Measurements from ENCODE around the gene IGF2BP2. TPM values are rescaled to one million over a fixed set of nuclear protein-coding genes. Genes with fewer than 3 reads are reported as not detected.
"Not testable (repeated sequence)": the region's sequence is repeated elsewhere in the genome, so short reads cannot be mapped to it uniquely, and the experiment has no call there.

IGF2BP2 gene
- total and polyA plus RNA-seq, 2 of the 4 experiments (the other 2 are of a cell fraction): 23.4 to 88.2 TPM

DNA sequence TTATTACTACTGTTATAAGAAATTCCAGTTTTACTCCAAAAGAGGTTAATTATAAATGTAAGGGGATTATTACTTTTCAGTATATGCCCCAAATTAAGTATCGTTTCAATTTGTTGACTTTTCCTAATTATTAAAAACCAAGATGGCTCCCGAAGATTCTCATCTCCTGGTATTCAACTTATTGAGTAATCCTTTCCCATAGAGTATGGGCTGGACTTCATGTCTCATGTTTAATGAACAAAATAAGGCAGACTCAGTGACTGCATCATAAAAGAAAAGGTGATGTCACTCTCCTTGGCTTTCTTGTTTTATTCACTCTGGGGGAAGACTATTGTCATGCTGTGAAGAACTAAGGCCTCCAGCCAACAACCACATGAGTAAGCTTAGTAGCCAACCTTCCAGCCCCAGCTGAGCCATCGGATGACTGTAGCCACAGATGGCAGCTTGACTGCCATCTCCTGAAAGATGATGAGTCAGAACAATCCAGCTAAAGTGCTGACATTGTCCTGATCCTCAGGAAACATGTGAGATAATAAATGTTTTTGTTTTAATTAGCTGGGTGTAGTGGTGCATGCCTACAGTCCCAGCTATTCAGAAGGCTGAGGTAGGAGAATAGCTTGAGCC, 17.3 kb downstream of the IGF2BP2 start:
- H3K14ac ChIP-seq (replicated peaks; ENCODE audit: low read depth, low read length): no peak overlapping the region
- intact Hi-C loops (cut with micrococcal nuclease): loop anchor here (2.0 kb wide), 1 partner anchor 39 kb away; no protein-coding TSS in a partner anchor
- BruUV-seq (replicated peaks): no TSS peak
- WGBS, 2 experiments (ENCODE audit: extremely low coverage in 2 of 2, insufficient read length in 1 of 2): 0% methylated on average over 1 of the region's 3 CpGs; no CpG with 5 or more reads in 1 of the 2 experiments
- peaks cover 10% of the 10 kb centered on the region for H3K4me1 ChIP-seq (ENCODE audit: control insufficient read depth, insufficient read depth, low read length)
- H3K79me1 ChIP-seq (ENCODE audit: low read depth in 1 of 2, low read length in 2 of 2): peaks cover 0 to 48% of the 10 kb centered on the region in 2 experiments
- H2BK20ac ChIP-seq (ENCODE audit: low read depth, low read length): no peak overlapping the region
- no peak overlapping the region for H2BK15ac ChIP-seq (ENCODE audit: low read depth, low read length)
- H3K23ac ChIP-seq (ENCODE audit: low read depth, low read length): no peak overlapping the region
- peaks cover 85% of the 10 kb centered on the region for H4K20me1 ChIP-seq (ENCODE audit: insufficient read depth, low read length)
- ATAC-seq (ENCODE audit: low read depth): peak; percentile 57; the same call in 1 of the 2 replicates
- no peak overlapping the region for H3K4me2 ChIP-seq (ENCODE audit: low read depth, low read length)
- in situ Hi-C loops (cut with MboI; ENCODE audit: low sequenced_read_pairs): no loop called here
- 0 out of 2 replicates have a peak, but pooled peaks cover 4% of the 10 kb centered on the region for H3K36me3 ChIP-seq (ENCODE audit: control insufficient read depth, insufficient read depth, low read length)
- dilution Hi-C loops (cut with HindIII; ENCODE audit: low sequenced_read_pairs, unreplicated experiment): no loop called here
- no peak overlapping the region for H2BK5ac ChIP-seq (ENCODE audit: low read depth, low read length, poor library complexity, severe bottlenecking)
- DNase-seq: peak; percentile 94
- ChIA-PET CTCF (interaction anchor here (0.9 kb wide), 1 partner anchor 44 kb away, joined by 8 read pairs; no protein-coding TSS in a partner anchor), POLR2A (ENCODE audit: unreplicated experiment) (no interaction called here)
- H3K27me3 ChIP-seq (ENCODE audit: control insufficient read depth, insufficient read depth, low read length): no peaks in the 10 kb centered on the region
- H3K9me1 ChIP-seq (ENCODE audit: insufficient read depth, low read length): peaks cover 11% of the 10 kb centered on the region
- no peak overlapping the region for H2AFZ ChIP-seq (replicated peaks; ENCODE audit: low read length, poor library complexity)
- H2AK9ac ChIP-seq (replicated peaks; ENCODE audit: low read depth, low read length, poor library complexity): no peak overlapping the region
- no peak overlapping the region for H3K4ac ChIP-seq (ENCODE audit: low read depth, low read length)
- no peak overlapping the region for H3K4me3 ChIP-seq (ENCODE audit: insufficient read depth, low read depth, low read length)
- H3K18ac ChIP-seq (ENCODE audit: low read depth, low read length): no peak overlapping the region
- TF ChIP-seq CEBPB (IDR thresholded peaks at IDR 0.05; ENCODE audit: low read depth, low read length): peak; percentile 65
- TF ChIP-seq NFE2L2 (IDR thresholded peaks at IDR 0.05; ENCODE audit: low read depth, low read length): 0 out of 2 replicates have a peak, but pooled peaks have one; percentile 37
- no peak for TF ChIP-seq MAZ (IDR thresholded peaks at IDR 0.05; ENCODE audit: borderline replicate concordance, low read depth, low read length)
- peak; percentile 94 for TF ChIP-seq RCOR1 (IDR thresholded peaks at IDR 0.05; ENCODE audit: insufficient replicate concordance, low read length)
- TF ChIP-seq FOS (IDR thresholded peaks at IDR 0.05; ENCODE audit: low read depth, low read length): peak; percentile 53; the same call in 1 of the 2 replicates
- peak; percentile 91 for TF ChIP-seq MAFK (IDR thresholded peaks at IDR 0.05; ENCODE audit: low read depth, low read length)
- TF ChIP-seq, protein P1, sequence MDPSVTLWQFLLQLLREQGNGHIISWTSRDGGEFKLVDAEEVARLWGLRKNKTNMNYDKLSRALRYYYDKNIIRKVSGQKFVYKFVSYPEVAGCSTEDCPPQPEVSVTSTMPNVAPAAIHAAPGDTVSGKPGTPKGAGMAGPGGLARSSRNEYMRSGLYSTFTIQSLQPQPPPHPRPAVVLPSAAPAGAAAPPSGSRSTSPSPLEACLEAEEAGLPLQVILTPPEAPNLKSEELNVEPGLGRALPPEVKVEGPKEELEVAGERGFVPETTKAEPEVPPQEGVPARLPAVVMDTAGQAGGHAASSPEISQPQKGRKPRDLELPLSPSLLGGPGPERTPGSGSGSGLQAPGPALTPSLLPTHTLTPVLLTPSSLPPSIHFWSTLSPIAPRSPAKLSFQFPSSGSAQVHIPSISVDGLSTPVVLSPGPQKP (IDR thresholded peaks at IDR 0.05; ENCODE audit: borderline replicate concordance, low read depth, low read length): no peak
- H3K9ac ChIP-seq (ENCODE audit: low read depth, low read length): no peak overlapping the region
- no peak overlapping the region for H2BK120ac ChIP-seq (ENCODE audit: low read depth, low read length)
- peaks cover 3% of the 10 kb centered on the region; the same call in 1 of the 2 replicates for H3K9me3 ChIP-seq (ENCODE audit: control insufficient read depth, insufficient read depth, low read length)
- H4K5ac ChIP-seq (ENCODE audit: low read depth, low read length): no peak overlapping the region
- no peak overlapping the region for H3K56ac ChIP-seq (ENCODE audit: extremely low read depth, insufficient read depth, low read length)
- H4K91ac ChIP-seq (ENCODE audit: insufficient read depth, low read depth, low read length): no peak overlapping the region
- H2AK5ac ChIP-seq (ENCODE audit: low read depth, low read length): no peak overlapping the region
- H4K8ac ChIP-seq (ENCODE audit: low read depth in 2 of 2, low read length in 2 of 2): no peak overlapping the region
- H3K27ac ChIP-seq (ENCODE audit: insufficient read depth, low read length): no peak overlapping the region

DNA sequence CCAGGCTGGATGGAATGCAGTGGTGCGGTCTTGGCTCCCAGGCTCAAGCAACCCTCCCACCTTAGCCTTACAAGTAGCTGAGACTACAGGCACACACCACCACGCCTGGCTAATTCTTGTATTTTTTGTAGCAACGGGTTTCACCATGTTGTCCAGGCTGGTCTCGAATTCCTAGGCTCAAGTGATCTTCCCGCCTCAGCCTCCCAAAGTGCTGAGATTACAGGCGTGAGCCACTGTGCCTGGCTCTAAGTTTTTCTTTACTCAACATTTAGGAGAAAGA, 26.1 kb downstream of the IGF2BP2 start:
- H2BK120ac ChIP-seq (ENCODE audit: low read depth, low read length); H3K9me3 ChIP-seq (ENCODE audit: control insufficient read depth, insufficient read depth, low read length); H2BK5ac ChIP-seq (ENCODE audit: low read depth, low read length, poor library complexity, severe bottlenecking); intact Hi-C loops (cut with micrococcal nuclease); H3K4me2 ChIP-seq (ENCODE audit: low read depth, low read length); H3K36me3 ChIP-seq (ENCODE audit: control insufficient read depth, insufficient read depth, low read length); H2AK5ac ChIP-seq (ENCODE audit: low read depth, low read length); H3K14ac ChIP-seq (replicated peaks; ENCODE audit: low read depth, low read length); H2AFZ ChIP-seq (replicated peaks; ENCODE audit: low read length, poor library complexity); POLR2A ChIA-PET (ENCODE audit: unreplicated experiment); H3K4ac ChIP-seq (ENCODE audit: low read depth, low read length); H3K56ac ChIP-seq (ENCODE audit: extremely low read depth, insufficient read depth, low read length); H3K18ac ChIP-seq (ENCODE audit: low read depth, low read length); H3K4me3 ChIP-seq (ENCODE audit: insufficient read depth, low read depth, low read length); H4K8ac ChIP-seq (ENCODE audit: low read depth in 2 of 2, low read length in 2 of 2); H2AK9ac ChIP-seq (replicated peaks; ENCODE audit: low read depth, low read length, poor library complexity); CTCF ChIA-PET; DNase-seq; H3K27ac ChIP-seq (ENCODE audit: insufficient read depth, low read length); H2BK15ac ChIP-seq (ENCODE audit: low read depth, low read length); H2BK20ac ChIP-seq (ENCODE audit: low read depth, low read length); BruUV-seq (replicated peaks); dilution Hi-C loops (cut with HindIII; ENCODE audit: low sequenced_read_pairs, unreplicated experiment); H4K91ac ChIP-seq (ENCODE audit: insufficient read depth, low read depth, low read length); H3K23ac ChIP-seq (ENCODE audit: low read depth, low read length); in situ Hi-C loops (cut with MboI; ENCODE audit: low sequenced_read_pairs); ATAC-seq (ENCODE audit: low read depth); H4K5ac ChIP-seq (ENCODE audit: low read depth, low read length); H3K9ac ChIP-seq (ENCODE audit: low read depth, low read length); H3K27me3 ChIP-seq (ENCODE audit: control insufficient read depth, insufficient read depth, low read length): not testable (repeated sequence)
- peaks cover 17 to 76% of the 10 kb centered on the region in 2 experiments for H3K79me1 ChIP-seq (ENCODE audit: low read depth in 1 of 2, low read length in 2 of 2)
- H3K9me1 ChIP-seq (ENCODE audit: insufficient read depth, low read length): peaks cover 16% of the 10 kb centered on the region
- H4K20me1 ChIP-seq (ENCODE audit: insufficient read depth, low read length): peaks cover 95% of the 10 kb centered on the region
- 83% methylated on average over 5 of the region's 6 CpGs; no CpG with 5 or more reads in 1 of the 2 experiments for WGBS, 2 experiments (ENCODE audit: extremely low coverage in 2 of 2, insufficient read length in 1 of 2)
- H3K4me1 ChIP-seq (ENCODE audit: control insufficient read depth, insufficient read depth, low read length): peaks cover 17% of the 10 kb centered on the region
